Suprapubic skin (tissue), 4 donors: Measurements from ENCODE around the gene FBXO46. TPM values are rescaled to one million over a fixed set of nuclear protein-coding genes. Genes with fewer than 3 reads are reported as not detected.

Source experiments
- DNase-seq, 2 donors: peaks; one replicate each; pipeline ENCODE4 v3.0.0-alpha.2; 2019; ENCODE audit warnings: low spot score in 2 of 2
- H3K27ac ChIP-seq: fragments of 200-600 bp; sonication (generic); one replicate; pipeline ENCODE4 v1.5.1; 2019
- H3K27me3 ChIP-seq: fragments of 200-600 bp; sonication (generic); one replicate; pipeline ENCODE4 v1.5.1; 2019
- H3K36me3 ChIP-seq: fragments of 200-600 bp; sonication (generic); one replicate; pipeline ENCODE4 v1.5.1; 2019
- H3K4me1 ChIP-seq: fragments of 200-600 bp; sonication (generic); one replicate; pipeline ENCODE4 v1.5.1; 2019
- H3K4me3 ChIP-seq: fragments of 200-600 bp; sonication (generic); one replicate; pipeline ENCODE4 v1.5.1; 2019; ENCODE audit warnings: mild to moderate bottlenecking
- H3K9me3 ChIP-seq: fragments of 200-600 bp; sonication (generic); one replicate; pipeline ENCODE4 v1.5.1; 2019
- CTCF ChIP-seq, 2 donors: fragments of 200-600 bp in 1 of 2; fragments of 450-650 bp in 1 of 2; sonication (generic) in 1 of 2; IDR thresholded peaks; one replicate each; pipeline ENCODE4 v1.5.1; 2016 to 2019; ENCODE audit warnings: antibody characterized with exemption in 2 of 2, mild to moderate bottlenecking in 1 of 2, moderate library complexity in 1 of 2
- EP300 ChIP-seq: sonication (generic); formaldehyde crosslinking; IDR thresholded peaks from one replicate; pipeline ENCODE4 v1.6.1; 2017; ENCODE audit warnings: antibody characterized with exemption
- POLR2A ChIP-seq, 2 donors: fragments of 450-650 bp; IDR thresholded peaks; one replicate each; pipeline ENCODE4 v1.6.1; 2017; ENCODE audit warnings: antibody characterized with exemption in 2 of 2, mild to moderate bottlenecking in 2 of 2, moderate library complexity in 2 of 2
- POLR2AphosphoS5 ChIP-seq, 3 donors: sonication (generic); formaldehyde crosslinking; IDR thresholded peaks; one replicate each; pipeline ENCODE4 v1.6.1; 2017; ENCODE audit warnings: antibody characterized with exemption in 3 of 3
- WGBS: methylation state at CpG from one replicate; pipeline ENCODE4 v1.1.5; 2018; 5-methylcytosine and 5-hydroxymethylcytosine counted together
- total RNA-seq, 4 donors: library from RNA; depleted of rRNA; stranded (reverse); fragments of >200 nt; gene quantifications; one replicate each; pipeline ENCODE4 v1.1.0, GENCODE V29; 2016

The FBXO46 gene
- total RNA-seq = 10 to 100 TPM; 13.5 to 24.1 (median 15.7) TPM

- H3K4me1 ChIP-seq = peaks cover 27% of the 10 kb centered on the region
- H3K4me3 ChIP-seq = peak within 1 kb of the TSS; percentile 95
- H3K27me3 ChIP-seq = no peaks in the 10 kb centered on the region
- WGBS = under 1% methylated on average over 48 of the region's 48 CpGs
- peak; percentile 97 to 98 for DNase-seq
- no peak for TF ChIP-seq EP300
- peak in 1 of 2 donors; percentile 18 for TF ChIP-seq POLR2A (IDR thresholded peaks at IDR 0.05)
- peak in 1 of 3 donors; percentile 70 for TF ChIP-seq POLR2AphosphoS5 (IDR thresholded peaks at IDR 0.05)
- TF ChIP-seq CTCF (IDR thresholded peaks at IDR 0.05) = no peak
- H3K9me3 ChIP-seq = no peaks in the 10 kb centered on the region
- H3K36me3 ChIP-seq = peaks cover under 1% of the 10 kb centered on the region
- H3K27ac ChIP-seq = peak within 1 kb of the TSS; percentile 83
Measured at GRCh38 chr19:45730368-45731288, at the start of gene FBXO46. TSS of gene FBXO46 (minus strand) at chr19:45730896. CDS start at chr19:45713495, 17,401 bp downstream.

- no peaks in the 10 kb centered on the region for H3K27me3 ChIP-seq
- TF ChIP-seq POLR2AphosphoS5 (IDR thresholded peaks at IDR 0.05) = no peak
- no peak for TF ChIP-seq CTCF (IDR thresholded peaks at IDR 0.05)
- no peak for TF ChIP-seq POLR2A (IDR thresholded peaks at IDR 0.05)
- no peak for TF ChIP-seq EP300
- no peak for DNase-seq
- no peak overlapping the region for H3K27ac ChIP-seq
- peaks cover 17% of the 10 kb centered on the region for H3K36me3 ChIP-seq
- no peaks in the 10 kb centered on the region for H3K9me3 ChIP-seq
- peak overlapping the region; percentile 43 for H3K4me3 ChIP-seq
- peaks cover 59% of the 10 kb centered on the region for H3K4me1 ChIP-seq
- 46% methylated on average over 4 of the region's 4 CpGs for WGBS
Measured at GRCh38 chr19:45780146-45780447, 49.4 kb upstream of the FBXO46 start.

- peak overlapping the region; percentile 43 for H3K4me3 ChIP-seq
- TF ChIP-seq CTCF (IDR thresholded peaks at IDR 0.05) (peak; percentile 24 to 75), EP300 (no peak)
- H3K27ac ChIP-seq = no peak overlapping the region
- H3K4me1 ChIP-seq = peaks cover 55% of the 10 kb centered on the region
- 26% methylated on average over 44 of the region's 48 CpGs for WGBS
- DNase-seq = peak; percentile 94 to 95
- no peaks in the 10 kb centered on the region for H3K9me3 ChIP-seq
- peaks cover 21% of the 10 kb centered on the region for H3K36me3 ChIP-seq
- H3K27me3 ChIP-seq = no peaks in the 10 kb centered on the region
Measured at GRCh38 chr19:45779231-45780145, 48.8 kb upstream of the FBXO46 start.

- H3K27ac ChIP-seq = no peak overlapping the region
Measured at GRCh38 chr19:45778010-45778661, 47.4 kb upstream of the FBXO46 start.

More at GRCh38 chr19:45778010-45778661, 47.4 kb upstream of the FBXO46 start:
- Histone ChIP-seq H3K27me3 (no peaks in the 10 kb centered on the region), H3K4me3 (no peak overlapping the region), H3K9me3 (no peaks in the 10 kb centered on the region), H3K4me1 (peaks cover 43% of the 10 kb centered on the region), H3K36me3 (peaks cover 21% of the 10 kb centered on the region)
- no peak for TF ChIP-seq POLR2AphosphoS5 (IDR thresholded peaks at IDR 0.05)
- TF ChIP-seq EP300 = no peak
- no peak for TF ChIP-seq CTCF (IDR thresholded peaks at IDR 0.05)
- TF ChIP-seq POLR2A (IDR thresholded peaks at IDR 0.05) = no peak
- WGBS = 93% methylated on average over 14 of the region's 28 CpGs
- DNase-seq = peak in 1 of 2 donors; percentile 78
